ENCODE results near the gene LY6G6D.

DNA sequence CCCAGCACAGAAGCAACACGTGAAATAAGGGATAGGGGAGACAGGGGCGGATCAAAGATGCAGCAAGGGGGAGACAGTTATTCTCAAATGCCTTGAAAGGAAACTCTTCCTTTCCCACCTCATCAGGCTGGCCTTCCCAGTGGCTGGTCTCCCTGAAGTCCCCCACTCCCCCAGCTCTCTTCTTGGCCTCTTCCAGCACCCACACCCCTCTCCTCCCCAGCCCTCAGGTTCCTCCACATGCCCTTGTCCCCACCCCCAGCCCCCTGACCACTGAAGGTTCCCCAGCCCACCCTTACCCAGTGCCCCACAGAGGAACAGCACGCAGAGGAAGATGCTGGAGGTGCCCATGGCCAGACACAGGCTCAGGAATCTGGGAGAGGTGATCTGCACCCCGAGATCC is 1.7 kb upstream of the LY6G6D start:
- no peak for TF ChIP-seq EZH2 (IDR thresholded peaks at IDR 0.05; ENCODE audit: low read length, missing control alignments)
- TF ChIP-seq, protein P1, sequence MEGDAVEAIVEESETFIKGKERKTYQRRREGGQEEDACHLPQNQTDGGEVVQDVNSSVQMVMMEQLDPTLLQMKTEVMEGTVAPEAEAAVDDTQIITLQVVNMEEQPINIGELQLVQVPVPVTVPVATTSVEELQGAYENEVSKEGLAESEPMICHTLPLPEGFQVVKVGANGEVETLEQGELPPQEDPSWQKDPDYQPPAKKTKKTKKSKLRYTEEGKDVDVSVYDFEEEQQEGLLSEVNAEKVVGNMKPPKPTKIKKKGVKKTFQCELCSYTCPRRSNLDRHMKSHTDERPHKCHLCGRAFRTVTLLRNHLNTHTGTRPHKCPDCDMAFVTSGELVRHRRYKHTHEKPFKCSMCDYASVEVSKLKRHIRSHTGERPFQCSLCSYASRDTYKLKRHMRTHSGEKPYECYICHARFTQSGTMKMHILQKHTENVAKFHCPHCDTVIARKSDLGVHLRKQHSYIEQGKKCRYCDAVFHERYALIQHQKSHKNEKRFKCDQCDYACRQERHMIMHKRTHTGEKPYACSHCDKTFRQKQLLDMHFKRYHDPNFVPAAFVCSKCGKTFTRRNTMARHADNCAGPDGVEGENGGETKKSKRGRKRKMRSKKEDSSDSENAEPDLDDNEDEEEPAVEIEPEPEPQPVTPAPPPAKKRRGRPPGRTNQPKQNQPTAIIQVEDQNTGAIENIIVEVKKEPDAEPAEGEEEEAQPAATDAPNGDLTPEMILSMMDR (conservative IDR thresholded peaks at IDR 0.05 in 1 of 2, IDR thresholded peaks at IDR 0.05 in 1 of 2; ENCODE audit: low read depth in 1 of 2, low read length in 2 of 2): no peak

All from fibroblast of lung (primary cell).